Gastrocnemius medialis (tissue), 4 donors: ENCODE data around the gene MICAL1. TPM values are rescaled to one million over a fixed set of nuclear protein-coding genes. Genes with fewer than 3 reads are reported as not detected.

Source experiments
- ATAC-seq, 2 donors: fragments of 150-250 bp; one replicate each; pipeline ENCODE4 v1.9.1; 2016
- DNase-seq, 2 donors: peaks; one replicate each; pipeline ENCODE4 v3.0.0-alpha.2; 2019
- H3K27ac ChIP-seq, 4 donors: fragments of 200-600 bp; sonication (generic); 1 replicate in 1 of 4; 2 replicates in 3 of 4; pipeline ENCODE4 v1.5.1; 2016 to 2018; ENCODE audit warnings: mild to moderate bottlenecking in 2 of 4, moderate library complexity in 1 of 4
- H3K27me3 ChIP-seq, 3 donors: fragments of 200-600 bp; sonication (generic) in 2 of 3; 1 replicate in 1 of 3; 2 replicates in 2 of 3; pipeline versions ENCODE4 v1.5.1 to v1.6.0; 2016 to 2019; ENCODE audit warnings: mild to moderate bottlenecking in 1 of 3, moderate library complexity in 1 of 3
- H3K36me3 ChIP-seq, 2 donors: fragments of 200-600 bp; sonication (generic) in 1 of 2; one replicate each; pipeline ENCODE4 v1.5.1; 2017 to 2018
- H3K4me1 ChIP-seq, 2 donors: fragments of 200-600 bp; sonication (generic) in 1 of 2; one replicate each; pipeline ENCODE4 v1.5.1; 2016 to 2017; ENCODE audit warnings: mild to moderate bottlenecking in 2 of 2
- H3K4me3 ChIP-seq, 4 donors: fragments of 200-600 bp; sonication (generic) in 3 of 4; 1 replicate in 1 of 4; 2 replicates in 3 of 4; pipeline ENCODE4 v1.5.1; 2016 to 2019; ENCODE audit warnings: mild to moderate bottlenecking in 2 of 4
- H3K9me3 ChIP-seq, 3 donors: fragments of 200-600 bp; sonication (generic) in 2 of 3; 1 replicate in 1 of 3; 2 replicates in 2 of 3; pipeline ENCODE4 v1.5.1; 2016 to 2019
- POLR2A ChIP-seq, 2 donors: fragments of 450-650 bp; IDR thresholded peaks; one replicate each; pipeline ENCODE4 v1.6.1; 2017; ENCODE audit warnings: antibody characterized with exemption in 2 of 2, mild to moderate bottlenecking in 2 of 2, moderate library complexity in 2 of 2
- in situ Hi-C, 4 donors: fragments of 200-750 bp; cut with MboI; loops; one replicate each; pipeline versions ENCODE4 v1.15.0 to v1.8.0; 2017; ENCODE audit warnings: low sequenced_read_pairs in 4 of 4
- intact Hi-C: fragments of 100-400 bp; cut with DNase I; formaldehyde crosslinking; loops from one replicate; pipeline ENCODE4 v1.15.1; 2023; ENCODE audit warnings: low total_unique reads
- total RNA-seq, 4 donors: library from RNA; depleted of rRNA; stranded (reverse); fragments of >200 nt; gene quantifications; one replicate each; pipeline versions ENCODE4 v1.1.0 to v1.2.3, GENCODE V29; 2016
- TF ChIP-seq, protein P1 (sequence below), 5 experiments: fragments of 450-650 bp in 3 of 5; fragments of 200-600 bp in 2 of 5; sonication (generic) in 2 of 5; IDR thresholded peaks in 4 of 5; conservative IDR thresholded peaks in 1 of 5; 1 replicate in 4 of 5; 2 replicates in 1 of 5; pipeline ENCODE4 v1.5.1; 2016 to 2019; ENCODE audit warnings: antibody characterized with exemption in 5 of 5, mild to moderate bottlenecking in 3 of 5, moderate library complexity in 3 of 5

Gene MICAL1
- total RNA-seq, 4 donors from 2014 or later: 6.0 to 11.6 (median 8.0) TPM

DNA sequence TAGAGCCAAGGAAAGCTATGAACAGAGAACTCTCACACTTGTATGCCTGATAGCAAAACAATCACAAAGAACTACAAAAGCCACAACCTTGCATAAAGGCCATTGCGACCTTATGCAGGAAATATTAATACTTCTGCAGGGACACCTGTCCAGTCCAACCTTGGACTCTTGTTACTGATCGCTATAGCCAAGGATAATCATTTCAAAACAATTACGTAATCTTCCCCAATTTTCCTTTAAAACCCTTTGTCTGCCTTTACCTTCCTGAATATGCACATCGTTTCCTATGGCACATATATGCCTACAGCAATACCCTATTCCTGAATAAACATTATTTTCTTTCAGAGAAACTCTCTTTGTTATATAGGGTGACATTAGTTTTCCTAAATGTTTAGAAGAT is 37.9 kb downstream of the MICAL1 start:
- Histone ChIP-seq H3K9me3 (no peaks in the 10 kb centered on the region), H3K4me3 (no peak overlapping the region), H3K27me3 (no peaks in the 10 kb centered on the region), H3K36me3 (no peaks in the 10 kb centered on the region), H3K27ac (no peak overlapping the region), H3K4me1 (no peaks in the 10 kb centered on the region)
- in situ Hi-C loops: no loop called here
- TF ChIP-seq POLR2A (IDR thresholded peaks at IDR 0.05): no peak
- TF ChIP-seq, protein P1, sequence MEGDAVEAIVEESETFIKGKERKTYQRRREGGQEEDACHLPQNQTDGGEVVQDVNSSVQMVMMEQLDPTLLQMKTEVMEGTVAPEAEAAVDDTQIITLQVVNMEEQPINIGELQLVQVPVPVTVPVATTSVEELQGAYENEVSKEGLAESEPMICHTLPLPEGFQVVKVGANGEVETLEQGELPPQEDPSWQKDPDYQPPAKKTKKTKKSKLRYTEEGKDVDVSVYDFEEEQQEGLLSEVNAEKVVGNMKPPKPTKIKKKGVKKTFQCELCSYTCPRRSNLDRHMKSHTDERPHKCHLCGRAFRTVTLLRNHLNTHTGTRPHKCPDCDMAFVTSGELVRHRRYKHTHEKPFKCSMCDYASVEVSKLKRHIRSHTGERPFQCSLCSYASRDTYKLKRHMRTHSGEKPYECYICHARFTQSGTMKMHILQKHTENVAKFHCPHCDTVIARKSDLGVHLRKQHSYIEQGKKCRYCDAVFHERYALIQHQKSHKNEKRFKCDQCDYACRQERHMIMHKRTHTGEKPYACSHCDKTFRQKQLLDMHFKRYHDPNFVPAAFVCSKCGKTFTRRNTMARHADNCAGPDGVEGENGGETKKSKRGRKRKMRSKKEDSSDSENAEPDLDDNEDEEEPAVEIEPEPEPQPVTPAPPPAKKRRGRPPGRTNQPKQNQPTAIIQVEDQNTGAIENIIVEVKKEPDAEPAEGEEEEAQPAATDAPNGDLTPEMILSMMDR (IDR thresholded peaks at IDR 0.05 in 4 of 5, conservative IDR thresholded peaks at IDR 0.05 in 1 of 5): no peak
- intact Hi-C loops: no loop called here
- ATAC-seq (no peak), DNase-seq (no peak)

DNA sequence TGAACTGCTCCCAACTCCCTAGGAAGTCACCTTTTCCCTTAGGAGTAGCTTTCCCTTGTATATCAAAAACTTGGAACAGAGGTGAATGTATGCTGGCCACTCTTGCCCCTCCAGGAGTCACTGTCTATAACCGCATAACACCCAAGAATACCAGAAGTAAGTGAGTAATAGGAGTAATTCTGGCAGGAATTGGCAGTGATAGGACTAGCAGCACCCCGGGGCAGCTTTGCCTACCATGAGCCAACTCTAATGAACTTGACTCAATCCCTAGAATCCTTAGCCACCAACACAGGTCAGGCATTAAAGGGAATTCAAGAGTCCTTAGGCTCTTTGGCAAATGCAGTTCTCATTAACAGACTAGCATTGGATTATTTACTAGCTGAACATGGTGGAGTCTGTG is 44.5 kb downstream of the MICAL1 start:
- no peaks in the 10 kb centered on the region for H3K4me1 ChIP-seq
- H3K4me3 ChIP-seq: no peak overlapping the region
- no peak for TF ChIP-seq POLR2A (IDR thresholded peaks at IDR 0.05)
- TF ChIP-seq, protein P1 (IDR thresholded peaks at IDR 0.05 in 4 of 5, conservative IDR thresholded peaks at IDR 0.05 in 1 of 5): no peak
- no peak for DNase-seq
- intact Hi-C loops (no loop called here), in situ Hi-C loops (no loop called here)
- H3K36me3 ChIP-seq: no peaks in the 10 kb centered on the region
- no peaks in the 10 kb centered on the region for H3K9me3 ChIP-seq
- H3K27me3 ChIP-seq: no peaks in the 10 kb centered on the region
- H3K27ac ChIP-seq: no peak overlapping the region
- no peak for ATAC-seq

GRCh38 chr6:109406196-109406595 is 49.4 kb downstream of the MICAL1 start:
- H3K36me3 ChIP-seq: no peaks in the 10 kb centered on the region
- peak in 1 of 2 donors; percentile 39 for ATAC-seq
- H3K27me3 ChIP-seq: no peaks in the 10 kb centered on the region
- TF ChIP-seq POLR2A (IDR thresholded peaks at IDR 0.05): no peak
- TF ChIP-seq, protein P1 (IDR thresholded peaks at IDR 0.05 in 4 of 5, conservative IDR thresholded peaks at IDR 0.05 in 1 of 5): no peak
- H3K4me1 ChIP-seq: no peaks in the 10 kb centered on the region
- DNase-seq: no peak
- H3K27ac ChIP-seq: no peak overlapping the region
- H3K4me3 ChIP-seq: no peak overlapping the region
- H3K9me3 ChIP-seq: no peaks in the 10 kb centered on the region
- in situ Hi-C loops: no loop called here
- intact Hi-C loops: no loop called here

DNA sequence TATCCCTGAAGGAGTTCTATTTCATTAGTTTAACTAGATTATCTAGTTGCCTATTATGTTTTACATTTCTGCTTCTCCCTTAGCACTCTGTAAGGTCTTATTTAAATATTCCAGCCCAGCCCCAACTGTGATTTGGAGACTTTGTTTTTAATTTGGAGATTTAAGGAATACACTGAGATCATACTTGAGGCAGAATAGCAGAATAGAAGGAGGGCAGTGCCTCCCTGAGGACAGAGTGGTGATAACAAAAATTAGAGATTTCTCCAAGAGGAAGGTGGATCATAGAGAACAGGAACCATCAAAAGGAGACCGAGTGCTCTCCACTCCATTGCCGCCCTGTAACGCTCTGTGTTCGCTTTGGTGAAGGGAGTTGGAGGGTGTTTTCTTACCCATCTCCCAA is 58.6 kb downstream of the MICAL1 start:
- intact Hi-C loops: no loop called here
- in situ Hi-C loops: no loop called here
- no peak for TF ChIP-seq POLR2A (IDR thresholded peaks at IDR 0.05)
- TF ChIP-seq, protein P1 (IDR thresholded peaks at IDR 0.05 in 4 of 5, conservative IDR thresholded peaks at IDR 0.05 in 1 of 5): peak in 3 of 5 experiments; percentile 17 to 23 (median 21)

DNA sequence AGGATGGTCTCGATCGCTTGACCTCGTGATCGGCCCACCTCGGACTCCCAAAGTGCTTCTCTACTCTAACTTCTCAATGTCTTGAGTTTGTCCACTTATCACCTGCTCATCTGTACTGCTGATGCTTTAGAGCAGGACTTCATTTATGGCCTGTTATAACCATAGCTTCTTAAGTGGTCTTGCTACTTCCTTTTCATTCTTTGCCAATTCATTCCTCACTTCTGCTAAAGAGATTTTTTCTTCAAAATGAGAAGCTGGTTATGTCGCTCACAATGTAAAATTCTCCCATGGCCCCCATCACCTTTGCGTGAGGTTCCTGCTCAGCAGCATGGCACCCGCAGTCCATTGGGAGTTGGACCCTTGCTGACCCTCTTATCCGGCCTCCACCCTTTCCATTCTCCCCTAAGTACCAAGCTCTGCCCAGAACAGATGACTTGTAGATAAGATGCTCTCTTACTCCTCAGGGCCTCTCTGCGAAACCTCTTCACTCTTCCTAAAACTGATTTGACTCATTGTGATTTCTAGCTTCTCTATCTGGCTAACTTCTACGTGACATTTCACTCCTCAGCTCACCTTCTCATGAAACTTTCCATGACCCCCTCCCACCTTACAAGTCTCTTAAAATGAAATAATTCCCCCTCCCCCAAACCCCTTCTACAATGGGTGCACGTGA is 59.4 kb downstream of the MICAL1 start:
- DNase-seq: no peak
- Histone ChIP-seq H3K4me1 (no peaks in the 10 kb centered on the region), H3K9me3 (no peaks in the 10 kb centered on the region), H3K27me3 (no peaks in the 10 kb centered on the region), H3K27ac (no peak overlapping the region), H3K4me3 (no peak overlapping the region), H3K36me3 (no peaks in the 10 kb centered on the region)
- ATAC-seq: no peak
- TF ChIP-seq, protein P1 (IDR thresholded peaks at IDR 0.05 in 4 of 5, conservative IDR thresholded peaks at IDR 0.05 in 1 of 5): no peak
- no peak for TF ChIP-seq POLR2A (IDR thresholded peaks at IDR 0.05)
- in situ Hi-C loops: no loop called here
- intact Hi-C loops: no loop called here

More for the DNA sequence above, 58.6 kb downstream of the MICAL1 start:
- no peaks in the 10 kb centered on the region for H3K9me3 ChIP-seq
- no peak overlapping the region for H3K27ac ChIP-seq
- DNase-seq (no peak), ATAC-seq (peak in 1 of 2 donors; percentile 48)
- no peaks in the 10 kb centered on the region for H3K36me3 ChIP-seq
- no peak overlapping the region for H3K4me3 ChIP-seq
- no peaks in the 10 kb centered on the region for H3K27me3 ChIP-seq
- H3K4me1 ChIP-seq: no peaks in the 10 kb centered on the region
